ENCODE results near the gene SFTPB.

GRCh38 chr2:85613717-85614515, 54.1 kb downstream of the SFTPB start:
- no peak for TF ChIP-seq TCF12 (IDR thresholded peaks at IDR 0.05; ENCODE audit: low read depth)
- TF ChIP-seq RAD21 (IDR thresholded peaks at IDR 0.05; ENCODE audit: low read depth): no peak
- TF ChIP-seq FOXM1 (IDR thresholded peaks at IDR 0.05; ENCODE audit: borderline replicate concordance, low read depth): no peak
- no peak for TF ChIP-seq EGR1 (IDR thresholded peaks at IDR 0.05)
- no peak for TF ChIP-seq NFIC (IDR thresholded peaks at IDR 0.05)

Measured in Ishikawa (cell line).